Gastroesophageal sphincter (tissue), 3 donors: ENCODE measurements around the gene RAX2.

Source experiments
- CTCF ChIP-seq, 4 experiments: fragments of 200-600 bp in 2 of 4; fragments of 450-650 bp in 2 of 4; sonication (generic) in 1 of 4; IDR thresholded peaks; one replicate each; pipeline ENCODE4 v1.5.1; 2017 to 2019; ENCODE audit warnings: antibody characterized with exemption in 4 of 4, mild to moderate bottlenecking in 2 of 4, moderate library complexity in 2 of 4
- POLR2A ChIP-seq, 2 donors: fragments of 450-650 bp; IDR thresholded peaks; one replicate each; pipeline ENCODE4 v1.6.1; 2017; ENCODE audit warnings: antibody characterized with exemption in 2 of 2, mild to moderate bottlenecking in 2 of 2, moderate library complexity in 1 of 2
- POLR2AphosphoS5 ChIP-seq: sonication (generic); formaldehyde crosslinking; IDR thresholded peaks from one replicate; pipeline ENCODE4 v1.6.1; 2017; ENCODE audit warnings: antibody characterized with exemption

GRCh38 chr19:3768015-3768747 is 3.8 kb downstream of the RAX2 start:
- TF ChIP-seq POLR2AphosphoS5 (no peak), POLR2A (IDR thresholded peaks at IDR 0.05) (no peak), CTCF (IDR thresholded peaks at IDR 0.05) (no peak)
